HG03439 (cell line): Measurements from ENCODE around the gene INPP5F.
"Not testable (repeated sequence)": the region's sequence is repeated elsewhere in the genome, so short reads cannot be mapped to it uniquely, and the experiment has no call there.

Experiments
- ATAC-seq: cut with Tn5 transposase; IDR thresholded peaks from one replicate; pipeline ENCODE4 v1.9.1; 2021; ENCODE audit warnings: mild to moderate bottlenecking, moderate library complexity; ENCODE audit not compliant: unreplicated experiment

The INPP5F gene

DNA sequence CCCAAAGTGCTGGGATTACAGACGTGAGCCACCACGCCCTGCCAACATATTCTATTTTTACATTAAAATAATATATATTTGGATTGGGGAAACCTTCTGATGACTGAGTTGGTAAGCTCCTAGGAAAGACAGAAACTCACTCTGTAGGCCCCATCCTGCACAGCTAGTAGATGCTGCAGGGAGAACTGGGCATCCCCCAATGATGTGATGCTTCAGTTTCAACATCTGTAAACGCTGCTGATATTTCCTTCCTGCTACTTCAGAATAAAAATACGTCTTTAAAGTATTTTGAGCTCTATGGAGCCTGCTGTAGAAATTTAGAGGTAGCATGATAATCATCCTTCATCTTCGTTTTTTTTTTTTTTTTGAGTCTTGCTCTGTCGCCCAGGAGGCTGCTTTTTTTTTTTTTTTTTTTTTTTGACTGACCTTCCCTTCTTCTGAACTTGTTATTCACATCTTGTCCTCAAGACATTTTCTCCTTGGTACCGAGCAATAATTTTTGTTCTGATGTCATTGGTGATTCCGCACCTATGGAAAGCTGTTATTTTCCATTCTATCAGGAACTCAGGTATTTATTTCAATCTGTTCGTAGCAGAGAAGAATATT is 21.8 kb upstream of the INPP5F start:
- no peak for ATAC-seq

DNA sequence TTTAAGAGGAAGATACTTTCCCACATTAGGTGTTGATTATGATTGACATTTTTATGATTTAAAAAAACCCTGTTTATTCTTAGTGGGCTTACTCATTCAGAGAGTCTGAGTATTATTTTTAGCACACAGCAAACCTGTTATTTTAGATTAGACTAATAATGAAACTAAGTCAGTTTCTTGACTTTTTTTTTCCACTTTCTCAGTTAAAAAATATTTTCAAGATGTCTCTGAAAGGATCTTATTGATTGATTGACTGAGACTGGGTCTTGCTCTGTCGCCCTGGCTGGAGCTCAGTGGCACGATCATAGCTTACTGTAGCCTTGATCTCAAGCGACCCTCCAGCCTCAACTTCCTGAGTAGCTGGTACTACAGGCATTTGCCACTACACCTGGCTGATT is 20.4 kb upstream of the INPP5F start:
- peak; percentile 46 for ATAC-seq

DNA sequence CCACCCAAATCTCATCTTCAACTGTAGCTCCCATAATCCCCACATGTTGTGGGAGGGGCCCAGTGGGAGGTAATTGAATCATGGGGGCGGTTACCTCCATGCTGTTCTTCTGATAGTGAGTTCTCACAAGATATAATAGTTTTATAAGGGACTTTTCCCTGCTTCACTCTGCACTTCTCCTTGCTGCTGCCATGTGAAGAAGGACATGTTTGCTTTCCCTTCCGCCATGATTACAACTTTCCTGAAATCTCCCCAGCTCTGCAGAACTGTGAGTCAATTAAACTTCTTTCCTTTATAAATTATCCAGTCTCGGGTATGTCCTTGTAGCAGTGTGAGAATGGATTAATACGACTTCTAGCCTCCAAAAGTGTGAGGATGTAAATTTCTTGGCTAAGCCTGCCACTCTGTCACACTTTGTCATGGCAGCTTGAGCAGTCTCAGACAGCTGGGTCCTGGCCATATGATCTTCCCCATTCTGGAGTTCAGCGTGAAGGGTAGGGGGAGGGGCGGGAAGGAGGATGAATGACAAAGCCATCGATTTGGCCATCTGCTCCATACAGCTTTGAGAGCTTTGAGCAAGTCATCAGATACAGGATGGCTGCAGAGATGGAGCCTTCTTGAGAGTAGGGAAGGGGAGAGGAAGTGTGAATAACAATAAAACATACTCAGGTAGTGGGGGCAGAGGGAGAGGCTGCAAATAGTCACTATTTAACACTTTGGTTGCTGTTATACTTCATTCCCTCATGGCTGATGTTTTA is 19.1 kb upstream of the INPP5F start:
- ATAC-seq, result no peak

DNA sequence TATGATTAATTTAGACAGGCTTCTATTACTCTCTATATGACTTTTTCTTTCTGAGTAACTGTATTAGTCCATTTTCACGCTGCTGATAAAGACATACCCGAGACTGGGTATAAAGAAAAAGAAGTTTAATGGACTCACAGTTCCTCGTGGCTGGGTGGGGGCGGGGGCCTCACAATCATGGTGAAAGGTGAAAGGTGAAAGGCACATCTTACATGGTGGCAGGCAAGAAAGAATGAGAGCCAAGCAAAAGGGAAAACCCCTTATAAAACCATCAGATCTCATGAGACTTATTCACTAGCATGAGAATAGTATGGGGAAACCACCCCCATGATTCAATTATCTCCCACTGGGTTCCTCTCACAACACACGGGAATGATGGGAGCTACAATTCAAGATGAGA is 18.5 kb upstream of the INPP5F start:
- not testable (repeated sequence) for ATAC-seq

DNA sequence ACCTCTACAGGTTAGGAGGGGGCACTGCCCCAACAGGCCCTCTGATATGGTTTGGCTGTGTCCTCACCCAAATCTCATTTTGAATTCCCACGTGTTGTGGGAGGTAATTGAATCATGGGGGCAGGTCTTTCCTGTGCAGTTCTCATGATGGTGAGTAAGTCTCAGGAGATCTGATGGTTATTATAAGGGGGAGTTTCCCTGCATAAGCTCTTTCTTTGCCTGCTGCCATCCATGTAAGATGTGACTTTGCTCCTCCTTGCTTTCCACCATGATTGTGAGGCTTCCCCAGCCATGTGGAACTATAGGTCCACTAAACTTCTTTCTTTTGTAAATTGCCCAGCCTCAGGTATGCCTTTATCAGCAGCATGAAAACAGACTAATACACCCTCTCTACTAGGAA is 14.9 kb upstream of the INPP5F start:
- not testable (repeated sequence) for ATAC-seq

DNA sequence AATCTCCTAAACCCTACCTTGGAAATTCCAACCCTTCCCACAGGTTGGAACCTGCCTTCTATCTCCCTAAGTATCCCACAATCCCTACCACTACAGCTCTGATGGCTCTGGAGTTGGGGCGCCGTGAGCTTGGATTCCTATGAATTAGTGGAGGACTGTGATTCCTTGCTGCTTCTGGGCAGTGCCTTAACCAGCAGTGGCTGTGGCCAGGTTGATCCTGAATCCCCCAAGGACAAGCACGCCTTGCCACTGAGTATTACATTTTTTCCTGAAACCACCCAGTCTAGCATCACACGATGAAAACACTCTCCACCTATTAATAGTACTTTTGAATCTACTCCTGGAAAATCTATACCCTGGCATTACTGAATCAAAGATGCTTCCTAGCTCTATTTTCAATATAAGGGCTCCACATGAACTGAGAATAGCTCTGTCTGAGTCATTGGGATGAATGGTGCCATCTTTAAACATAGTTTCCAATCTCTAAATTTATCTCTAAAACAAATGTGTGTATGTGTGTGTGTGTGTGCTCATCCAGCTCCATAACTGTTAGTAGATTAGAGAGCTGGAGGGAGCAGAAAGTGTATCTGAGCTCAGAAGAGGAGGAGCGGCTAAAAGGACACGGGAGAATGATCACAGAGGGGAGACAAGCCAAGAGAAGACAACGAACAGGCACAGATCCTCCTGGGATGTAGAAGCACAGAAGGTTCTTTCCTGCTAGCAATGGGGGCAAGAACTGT is 11.9 kb upstream of the INPP5F start:
- no peak for ATAC-seq

DNA sequence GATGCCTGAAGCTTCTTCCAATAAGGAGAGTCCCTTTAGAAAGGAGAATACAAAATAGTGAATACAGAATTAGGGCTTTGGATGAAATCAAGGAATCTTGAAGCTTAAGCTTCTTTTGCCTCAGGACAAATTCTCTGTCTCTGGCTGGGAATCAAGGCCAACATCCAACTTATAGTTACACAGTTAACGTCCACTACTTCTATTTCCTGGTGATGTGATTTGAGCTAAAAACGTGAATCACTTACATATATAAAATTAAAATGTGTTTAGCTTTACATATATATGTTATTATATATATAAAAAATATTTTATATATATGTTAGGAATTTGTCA is 11.4 kb upstream of the INPP5F start:
- ATAC-seq, result no peak

DNA sequence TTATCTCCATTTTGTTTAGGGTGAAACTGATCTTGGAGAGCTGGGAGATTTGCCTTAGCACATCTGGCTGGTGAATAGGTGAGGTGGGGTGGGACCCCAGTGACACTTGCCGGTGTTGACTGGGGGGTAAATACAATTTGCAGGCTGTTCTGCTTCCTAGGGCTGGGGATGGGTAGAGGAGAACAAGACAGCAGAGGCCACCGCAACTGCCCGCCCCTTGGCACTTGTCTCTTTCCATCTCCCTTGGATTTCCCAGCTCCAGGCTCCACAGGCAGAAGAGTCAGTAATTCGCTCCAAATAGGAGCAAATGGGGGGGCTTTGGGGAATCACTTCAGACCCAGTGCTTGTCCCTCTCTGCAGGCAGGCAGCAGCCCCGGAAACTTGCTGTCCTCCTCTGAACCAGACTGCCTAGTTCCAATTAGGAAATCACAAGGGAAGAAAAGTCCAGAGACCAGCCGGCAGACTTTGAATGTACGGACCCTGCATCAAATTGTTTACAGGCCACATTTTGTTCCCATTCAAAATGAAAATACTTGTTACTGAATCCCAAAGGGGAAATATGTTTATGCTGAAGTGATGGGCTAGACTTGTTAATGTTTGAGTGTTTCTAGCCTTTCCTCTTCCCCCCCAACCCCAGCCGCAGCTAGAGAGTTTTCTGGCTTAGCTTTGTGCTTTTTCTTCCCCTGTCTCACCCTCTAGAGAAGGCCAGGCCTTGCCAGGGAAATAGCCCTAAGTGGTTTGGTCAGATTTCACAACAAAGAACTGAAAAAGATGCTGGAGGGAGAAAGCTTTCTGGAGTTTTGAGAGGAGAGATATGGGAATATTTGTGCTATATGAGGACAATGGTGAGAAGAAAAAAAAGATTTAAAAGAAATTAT is 10.0 kb upstream of the INPP5F start:
- no peak for ATAC-seq

DNA sequence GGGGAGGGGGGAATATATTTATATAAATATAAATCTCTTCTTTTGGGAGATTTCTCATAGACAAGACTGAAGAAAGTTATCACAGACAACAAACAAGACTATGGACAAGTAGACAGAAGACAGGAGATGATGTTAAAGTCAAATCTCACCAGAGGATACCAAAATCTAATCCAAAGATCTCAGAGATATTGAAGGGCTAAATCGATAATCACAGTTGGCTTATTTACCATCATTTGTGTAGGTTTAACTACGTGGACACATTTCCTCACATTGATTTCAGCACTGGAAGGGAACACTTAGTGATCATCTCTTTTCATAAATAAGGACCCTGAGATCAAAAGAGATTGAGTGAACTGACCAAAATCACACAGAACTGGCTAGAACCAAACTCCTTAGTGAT is 2.7 kb upstream of the INPP5F start:
- ATAC-seq, result no peak

DNA sequence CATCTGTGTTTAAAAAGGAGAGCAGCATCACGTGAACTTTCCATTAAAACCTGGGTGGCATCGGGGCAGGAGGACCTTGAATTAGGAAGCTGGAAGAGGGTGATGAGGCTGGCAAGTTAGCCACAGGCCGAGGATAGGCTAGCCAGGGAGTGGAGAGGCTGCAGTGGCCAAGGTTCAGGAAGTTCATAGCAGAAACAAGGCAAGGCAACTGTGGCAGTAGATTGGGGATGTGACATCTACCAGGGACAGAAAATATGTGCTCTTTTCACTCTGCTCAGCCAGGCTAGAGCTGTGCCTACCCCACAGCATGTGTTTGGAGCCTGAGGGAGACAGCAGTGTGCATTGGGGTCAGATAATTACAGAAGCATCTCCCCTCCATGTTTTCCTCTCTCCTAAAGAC is 2.2 kb upstream of the INPP5F start:
- ATAC-seq, result no peak

DNA sequence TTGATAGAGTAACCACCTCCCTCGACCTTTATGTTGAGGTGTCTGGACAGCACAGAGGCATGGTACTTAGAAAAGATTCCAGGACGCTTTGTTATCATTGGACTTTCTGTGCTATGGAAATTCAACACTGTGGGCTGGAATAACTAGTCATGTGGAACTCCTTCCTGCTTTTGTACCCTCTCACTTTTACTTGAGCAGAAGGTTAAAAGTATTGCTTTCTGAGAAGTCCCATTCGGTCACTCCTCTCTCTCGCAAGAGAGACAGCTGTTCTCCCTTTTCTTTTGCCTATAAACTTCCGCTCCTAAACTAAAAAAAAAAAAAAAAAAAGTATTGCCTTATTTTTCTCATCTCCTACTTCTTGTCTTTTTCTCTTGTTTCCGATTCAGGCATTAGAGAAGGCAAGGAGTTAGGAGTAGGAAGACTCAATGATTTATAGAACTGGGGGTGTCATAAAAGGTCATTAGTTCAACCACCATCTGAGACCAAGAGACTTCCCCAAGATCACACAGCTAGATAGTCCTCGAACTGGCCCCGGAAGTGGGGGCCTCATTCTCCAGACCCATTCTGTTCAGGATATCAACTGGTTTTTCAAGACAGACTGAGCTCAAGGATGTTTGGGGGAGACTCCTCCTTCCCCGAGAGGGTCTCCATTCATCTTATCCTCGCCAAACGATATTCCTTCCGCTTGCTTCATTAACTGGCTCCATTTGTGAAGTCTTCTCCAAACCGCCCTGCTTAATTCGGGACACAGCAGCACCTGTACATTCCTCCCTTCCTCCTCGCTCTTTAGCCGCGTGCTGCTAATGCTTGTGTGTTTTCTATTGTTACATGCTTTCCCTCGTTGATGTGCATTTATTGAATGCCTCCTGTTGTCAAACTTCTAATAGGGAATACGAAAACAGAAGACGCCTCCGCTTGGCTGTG is 995 bp upstream of the INPP5F start:
- peak; percentile 12 for ATAC-seq

DNA sequence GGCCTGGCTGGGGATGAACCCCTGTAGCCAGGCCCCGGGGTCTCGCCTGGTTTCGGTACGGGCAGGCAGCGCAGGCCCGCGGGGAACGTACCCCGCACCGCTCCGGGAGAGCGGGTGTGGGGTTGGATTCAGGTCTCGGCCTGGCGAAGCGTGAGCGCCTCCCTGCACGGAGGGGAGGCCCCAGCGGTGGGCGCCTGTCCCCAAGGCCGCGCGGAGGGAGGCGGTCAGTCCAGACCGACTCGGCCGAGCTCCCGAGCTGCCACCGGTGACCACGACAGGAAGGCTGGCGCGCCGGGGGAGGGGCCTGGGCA is 378 bp upstream of the INPP5F start:
- ATAC-seq, result no peak

DNA sequence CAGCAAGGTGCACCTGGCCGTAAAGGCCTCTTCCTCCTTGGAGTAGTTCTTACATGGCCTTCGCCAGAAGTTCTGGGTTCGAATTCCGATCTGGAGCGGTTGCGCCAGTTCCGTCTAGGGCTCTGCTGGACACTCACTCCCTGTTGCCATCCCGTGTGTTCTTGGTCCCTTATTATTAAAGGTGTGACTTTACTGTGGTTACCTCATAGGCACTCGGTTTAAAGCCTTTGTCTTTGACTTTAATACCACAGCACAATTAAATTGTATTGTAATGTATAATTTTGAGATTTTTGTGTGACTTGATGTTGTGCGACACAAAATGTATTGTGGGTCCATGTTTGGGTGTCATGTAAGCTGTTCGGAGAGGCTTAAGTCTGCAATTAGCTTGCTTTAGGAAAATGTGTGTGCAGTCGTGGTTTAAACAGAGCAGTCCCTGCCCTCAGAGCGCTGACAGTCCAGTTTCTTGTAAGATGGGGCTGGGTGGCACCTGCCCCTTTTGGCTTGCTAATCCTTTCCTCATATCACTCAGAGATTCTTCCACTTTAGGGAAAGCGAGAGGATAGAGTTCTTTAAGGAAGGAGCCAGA is 919 bp downstream of the INPP5F start:
- ATAC-seq, result no peak

DNA sequence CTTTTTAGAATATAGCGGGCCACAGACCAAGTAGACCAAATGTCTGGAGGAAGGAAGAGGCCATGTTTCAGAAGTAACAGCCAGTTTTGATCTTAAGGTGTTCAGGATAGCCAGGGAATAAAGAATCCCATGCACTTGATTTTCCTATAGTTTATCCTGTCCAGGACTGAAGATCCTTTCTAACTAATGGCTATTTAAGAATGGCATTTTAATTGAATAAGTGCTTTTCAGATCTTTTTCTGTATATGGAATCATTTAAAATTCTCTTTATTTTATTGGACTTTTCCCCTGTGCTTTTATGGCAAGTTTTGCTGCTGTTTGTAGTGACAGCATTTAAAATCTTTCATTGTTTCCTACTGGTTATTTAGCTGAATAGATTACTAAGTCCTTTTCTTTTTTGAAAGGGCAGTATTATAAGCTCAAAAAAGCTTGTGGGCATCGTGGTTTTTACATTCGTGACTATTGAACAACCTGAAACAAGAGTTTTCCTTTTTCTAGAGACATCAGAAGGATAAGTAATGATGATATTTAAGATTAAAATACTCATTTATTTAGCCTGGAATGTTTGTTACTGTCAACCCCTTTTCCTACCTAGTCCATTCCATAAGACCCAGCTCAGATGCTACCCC is 2.4 kb downstream of the INPP5F start:
- ATAC-seq, result no peak

DNA sequence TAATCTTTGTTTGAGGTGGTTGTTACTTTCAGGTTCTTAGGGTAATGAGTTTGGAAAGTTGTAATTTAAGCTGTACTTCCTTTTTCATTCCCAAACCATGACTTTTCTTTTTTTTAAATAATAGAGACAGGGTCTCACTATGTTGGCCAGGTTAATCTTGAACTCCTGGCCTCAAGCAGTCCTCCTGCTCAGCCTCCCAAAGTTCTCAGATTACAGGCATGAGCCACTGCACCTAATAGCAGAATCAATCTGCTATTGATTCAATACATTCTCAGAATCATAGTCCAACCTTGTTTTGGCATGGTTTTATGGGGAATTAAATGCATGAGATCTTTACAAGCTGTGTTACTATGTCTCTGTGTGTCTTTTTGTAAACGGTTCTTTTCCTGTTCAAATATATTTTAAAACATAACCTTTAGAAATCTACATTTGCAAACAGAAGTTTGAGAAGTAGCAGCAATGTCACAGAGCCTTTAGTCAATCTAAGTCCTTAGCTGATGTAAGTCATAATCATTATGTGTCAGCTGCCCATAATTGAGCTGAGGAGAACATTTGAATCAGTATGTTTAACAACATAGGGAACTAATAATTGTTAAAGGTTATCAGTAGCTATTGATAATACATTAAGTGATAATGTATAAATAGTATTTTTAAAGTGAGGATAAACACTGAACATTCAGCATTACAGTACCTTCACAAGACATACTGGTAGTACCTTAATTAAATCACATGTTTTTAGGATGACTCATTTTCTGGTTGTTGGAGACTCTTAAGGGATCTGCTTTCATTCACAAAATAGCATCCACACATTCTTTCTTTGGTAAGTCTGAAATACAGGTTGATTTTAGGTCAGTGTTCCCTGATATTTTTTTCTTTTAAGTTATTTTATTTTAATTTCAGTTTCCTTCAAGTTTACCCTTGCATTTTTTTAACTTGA is 8.8 kb downstream of the INPP5F start:
- no peak for ATAC-seq

DNA sequence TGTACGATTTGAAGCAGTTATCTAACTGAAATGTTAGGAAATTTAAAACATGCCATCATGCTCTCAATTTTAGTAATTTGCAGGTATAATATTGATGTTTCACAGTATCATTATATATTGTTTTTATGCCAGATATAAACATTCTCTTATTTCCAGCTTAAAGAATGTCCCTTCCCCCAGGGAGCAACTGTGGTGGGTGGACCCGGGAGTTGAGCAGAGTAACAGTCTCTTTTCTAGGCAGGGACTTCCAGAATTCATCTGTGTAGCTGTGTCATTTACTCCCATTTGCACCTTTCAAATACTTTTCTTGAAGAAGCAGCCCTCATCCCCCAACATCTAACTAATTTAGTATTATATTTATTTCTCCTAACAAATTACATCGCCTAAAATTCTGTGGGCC is 9.6 kb downstream of the INPP5F start:
- no peak for ATAC-seq

DNA sequence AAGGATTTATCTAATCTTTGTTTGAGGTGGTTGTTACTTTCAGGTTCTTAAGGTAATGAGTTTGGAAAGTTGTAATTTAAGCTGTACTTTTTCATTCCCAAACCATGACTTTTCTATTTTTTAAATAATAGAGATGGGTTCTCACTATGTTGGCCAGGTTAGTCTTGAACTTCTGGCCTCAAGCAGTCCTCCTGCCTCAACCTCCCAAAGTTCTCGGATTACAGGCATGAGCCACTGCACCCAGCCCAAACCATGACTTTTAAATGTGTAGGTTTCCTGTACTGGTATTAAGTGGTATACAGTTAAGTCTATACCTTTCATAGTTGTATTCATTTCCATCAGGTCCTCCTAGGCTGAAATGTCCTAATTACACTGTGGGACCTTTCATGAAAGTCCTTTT is 10.4 kb downstream of the INPP5F start:
- no peak for ATAC-seq

DNA sequence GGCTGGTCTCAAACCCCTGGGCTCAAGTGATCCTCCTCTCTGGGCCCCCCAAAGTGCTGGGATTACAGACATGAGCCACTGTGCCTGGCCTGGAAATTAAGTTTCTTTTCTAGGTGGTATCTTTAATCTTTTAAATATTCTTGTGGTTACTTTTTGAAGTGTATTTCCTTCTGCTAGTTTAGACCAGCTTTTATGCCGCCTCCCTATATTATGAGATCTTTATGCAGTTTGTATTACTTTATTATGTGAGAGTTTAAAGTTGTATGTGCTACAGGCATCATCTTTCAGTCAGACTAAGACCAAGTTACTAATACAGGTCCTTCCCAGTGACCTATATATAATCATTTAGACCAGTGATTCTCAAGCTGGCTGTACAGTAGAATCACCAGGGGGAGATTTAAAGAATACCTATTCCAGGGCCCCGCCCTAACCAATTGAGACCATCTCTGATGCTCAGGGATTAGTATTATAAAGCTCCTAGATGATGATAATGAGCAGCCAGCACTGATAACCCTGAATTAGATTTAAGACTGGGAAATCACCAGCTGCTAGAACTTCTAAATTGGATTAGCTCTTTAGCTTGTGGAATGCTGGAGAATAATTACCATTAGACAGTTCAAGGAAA is 11.3 kb downstream of the INPP5F start:
- no peak for ATAC-seq
